H1 (cell line): ENCODE data around the gene TBX4. TPM values are rescaled to one million over a fixed set of nuclear protein-coding genes. Genes with fewer than 3 reads are reported as not detected.

ENCODE experiments used
- CTCF ChIA-PET: fragments of 300-600 bp; sonication (Branson Sonifier 250); formaldehyde crosslinking; loops from one replicate; lab custom pipeline; 2021; ENCODE audit not compliant: partially characterized antibody; lab: Charles Lee
- POLR2A ChIA-PET: fragments of 300-600 bp; sonication (Branson Sonifier 250); formaldehyde crosslinking; loops from one replicate; lab custom pipeline; 2021; ENCODE audit warnings: inconsistent platforms; ENCODE audit not compliant: partially characterized antibody; lab: Charles Lee
- DNase-seq, 2 experiments: peaks; one replicate each; pipeline versions ENCODE4 v3.0.0 to v3.0.0-alpha.2; 2010 to 2022; ENCODE audit warnings: low spot score in 2 of 2, low read depth in 1 of 2, mixed read lengths in 1 of 2
- FAIRE-seq: peaks from 2 replicates; lab custom pipeline; 2011; peaks lifted over from hg19 to GRCh38; lab: Jason Lieb, UNC
- H2AFZ ChIP-seq: 2 replicates; pipeline ENCODE4 v1.8.1; 2012; ENCODE audit warnings: low read length, inconsistent platforms
- H2AK5ac ChIP-seq: 2 replicates; pipeline ENCODE4 v1.6.1; 2013; ENCODE audit warnings: low read depth, low read length
- H2BK120ac ChIP-seq: replicated peaks from 2 replicates; pipeline ENCODE3; 2013; ENCODE audit warnings: low read depth, low read length, inconsistent platforms
- H2BK12ac ChIP-seq: 2 replicates; pipeline ENCODE4 v1.6.1; 2013; ENCODE audit warnings: low read depth, low read length
- H2BK15ac ChIP-seq: 2 replicates; pipeline ENCODE4 v1.6.1; 2013; ENCODE audit warnings: low read length
- H2BK20ac ChIP-seq: 2 replicates; pipeline ENCODE4 v1.6.1; 2013; ENCODE audit warnings: low read length
- H2BK5ac ChIP-seq: 2 replicates; pipeline ENCODE4 v1.6.1; 2013; ENCODE audit warnings: low read depth, low read length
- H3K14ac ChIP-seq: 2 replicates; pipeline ENCODE4 v1.6.1; 2013; ENCODE audit warnings: inconsistent platforms; ENCODE audit not compliant: insufficient read length
- H3K18ac ChIP-seq: 2 replicates; pipeline ENCODE4 v1.6.1; 2013; ENCODE audit warnings: low read length; ENCODE audit errors: extremely low read depth
- H3K23ac ChIP-seq: 2 replicates; pipeline ENCODE4 v1.6.1; 2013; ENCODE audit warnings: inconsistent platforms; ENCODE audit not compliant: insufficient read length
- H3K23me2 ChIP-seq: 2 replicates; pipeline ENCODE4 v1.6.1; 2013; ENCODE audit warnings: low read depth, low read length
- H3K27ac ChIP-seq: 2 replicates; pipeline ENCODE4 v1.6.1; 2011; ENCODE audit warnings: low read depth, low read length, inconsistent platforms
- H3K27me3 ChIP-seq, 4 experiments: replicated peaks in 1 of 4; 1 replicate in 1 of 4; 2 replicates in 3 of 4; pipeline versions ENCODE4 v1.6.1 to v1.8.1; 2011 to 2013; ENCODE audit warnings: low read length in 3 of 4, mild to moderate bottlenecking in 3 of 4, inconsistent platforms in 2 of 4, mixed read lengths in 2 of 4, moderate library complexity in 1 of 4; ENCODE audit not compliant: control insufficient read depth in 3 of 4, insufficient read depth in 3 of 4; ENCODE audit errors: extremely low read depth in 1 of 4
- H3K36me3 ChIP-seq, 4 experiments: 2 replicates each; pipeline versions ENCODE4 v1.6.1 to v1.8.1; 2011 to 2013; ENCODE audit warnings: mild to moderate bottlenecking in 4 of 4, low read length in 3 of 4, moderate library complexity in 2 of 4, control low read depth in 1 of 4, inconsistent platforms in 1 of 4; ENCODE audit not compliant: insufficient read depth in 4 of 4, control insufficient read depth in 2 of 4
- H3K4ac ChIP-seq: replicated peaks from 2 replicates; pipeline ENCODE3; 2013; ENCODE audit warnings: low read length, low read depth, mixed read lengths, inconsistent platforms; ENCODE audit not compliant: insufficient read length
- H3K4me1 ChIP-seq, 4 experiments: replicated peaks in 1 of 4; 1 replicate in 1 of 4; 2 replicates in 3 of 4; pipeline versions ENCODE4 v1.6.1 to v1.8.1; 2011 to 2013; ENCODE audit warnings: low read length in 3 of 4, inconsistent platforms in 2 of 4, mixed read lengths in 1 of 4; ENCODE audit not compliant: insufficient read depth in 4 of 4, control insufficient read depth in 3 of 4
- H3K4me2 ChIP-seq, 2 experiments: 2 replicates each; pipeline versions ENCODE4 v1.6.1 to v1.8.1; 2011 to 2013; ENCODE audit warnings: low read depth in 2 of 2, low read length in 2 of 2, control low read depth in 1 of 2, inconsistent platforms in 1 of 2, mild to moderate bottlenecking in 1 of 2; ENCODE audit not compliant: insufficient read depth in 1 of 2
- H3K4me3 ChIP-seq, 4 experiments: fragments of 200-600, 300-600 bp in 1 of 4; sonication (generic), shearing (Covaris generic), sonication (Bioruptor Twin) in 1 of 4; 2 replicates each; pipeline versions ENCODE4 v1.5.1 to v1.8.1; 2011 to 2016; ENCODE audit warnings: low read length in 4 of 4, low read depth in 3 of 4, control low read depth in 2 of 4, inconsistent platforms in 2 of 4, mild to moderate bottlenecking in 2 of 4, mixed read lengths in 1 of 4, moderate library complexity in 1 of 4; ENCODE audit not compliant: insufficient read depth in 2 of 4; ENCODE audit errors: extremely low read depth in 1 of 4
- H3K56ac ChIP-seq: replicated peaks from 2 replicates; pipeline ENCODE3; 2013; ENCODE audit warnings: low read depth, mild to moderate bottlenecking, mixed read lengths, low read length, inconsistent platforms; ENCODE audit not compliant: insufficient read length
- H3K79me1 ChIP-seq: 2 replicates; pipeline ENCODE4 v1.6.1; 2013; ENCODE audit warnings: low read depth, low read length, control low read depth
- H3K79me2 ChIP-seq, 2 experiments: 2 replicates each; pipeline versions ENCODE4 v1.6.1 to v1.8.1; 2012 to 2013; ENCODE audit warnings: low read length in 2 of 2, mild to moderate bottlenecking in 2 of 2, inconsistent platforms in 1 of 2; ENCODE audit not compliant: insufficient read depth in 2 of 2, control insufficient read depth in 1 of 2
- H3K9ac ChIP-seq, 4 experiments: replicated peaks in 1 of 4; 1 replicate in 1 of 4; 2 replicates in 3 of 4; pipeline versions ENCODE4 v1.6.1 to v1.8.1; 2011 to 2013; ENCODE audit warnings: low read depth in 3 of 4, low read length in 3 of 4, control low read depth in 2 of 4, mild to moderate bottlenecking in 2 of 4, moderate library complexity in 2 of 4, inconsistent platforms in 1 of 4; ENCODE audit errors: extremely low read depth in 1 of 4
- H3K9me3 ChIP-seq, 2 experiments: 2 replicates each; pipeline versions ENCODE4 v1.6.1 to v1.8.1; 2012 to 2013; ENCODE audit warnings: mild to moderate bottlenecking in 2 of 2, moderate library complexity in 2 of 2, control low read depth in 1 of 2, inconsistent platforms in 1 of 2, low read depth in 1 of 2, low read length in 1 of 2, mixed read lengths in 1 of 2; ENCODE audit not compliant: insufficient read depth in 2 of 2
- H4K20me1 ChIP-seq, 2 experiments: replicated peaks in 1 of 2; 2 replicates each; pipeline versions ENCODE3 to v1.8.1; 2011 to 2013; ENCODE audit warnings: inconsistent platforms in 2 of 2, low read length in 2 of 2, mild to moderate bottlenecking in 1 of 2; ENCODE audit not compliant: insufficient read depth in 2 of 2, control insufficient read depth in 1 of 2
- H4K5ac ChIP-seq: 2 replicates; pipeline ENCODE4 v1.6.1; 2013; ENCODE audit warnings: low read length, low read depth, mixed read lengths, inconsistent platforms; ENCODE audit not compliant: insufficient read length
- H4K8ac ChIP-seq: 2 replicates; pipeline ENCODE4 v1.8.0; 2013; ENCODE audit warnings: mild to moderate bottlenecking, moderate library complexity, low read length, inconsistent platforms; ENCODE audit not compliant: insufficient read depth; ENCODE audit errors: extremely low read depth
- H4K91ac ChIP-seq: replicated peaks from 2 replicates; pipeline ENCODE3; 2013; ENCODE audit warnings: low read length, mixed read lengths, inconsistent platforms; ENCODE audit not compliant: insufficient read length
- CBX8 ChIP-seq: fragments of 300-800, 300-1000 bp; sonication (generic); IDR thresholded peaks from 2 replicates; pipeline ENCODE4 v1.7.1; 2016; ENCODE audit warnings: low read depth, low read length, borderline replicate concordance
- CHD1 ChIP-seq: IDR thresholded peaks from 2 replicates; pipeline ENCODE4 v1.6.1; 2012; ENCODE audit warnings: low read depth, low read length, improper control_type of control experiment
- PHF8 ChIP-seq: fragments of 200-600 bp; sonication (generic); conservative IDR thresholded peaks from 2 replicates; pipeline ENCODE4 v1.7.1; 2012; ENCODE audit warnings: low read depth, mild to moderate bottlenecking, inconsistent platforms, low read length, moderate library complexity
- POU5F1 ChIP-seq: IDR thresholded peaks from 2 replicates; pipeline ENCODE4 v1.6.1; 2011; ENCODE audit warnings: low read depth, mild to moderate bottlenecking, low read length, moderate library complexity
- RNF2 ChIP-seq: fragments of 200-900, 300-1000 bp; sonication (generic); IDR thresholded peaks from 2 replicates; pipeline ENCODE4 v1.7.1; 2016; ENCODE audit warnings: borderline replicate concordance, low read depth, mild to moderate bottlenecking, antibody characterized with exemption, low read length; ENCODE audit not compliant: poor library complexity, severe bottlenecking; ENCODE audit errors: missing control alignments
- SUZ12 ChIP-seq: fragments of 200-600 bp; sonication (generic); IDR thresholded peaks from 2 replicates; pipeline ENCODE4 v1.6.1; 2012; ENCODE audit warnings: mild to moderate bottlenecking, inconsistent platforms, low read length, moderate library complexity, mixed read lengths
- WGBS, 2 experiments: shearing (Covaris generic) in 1 of 2; methylation state at CpG; one replicate each; pipeline versions ENCODE4 v1.1.6 to v1.1.7; 2013 to 2015; ENCODE audit warnings: low lambda C conversion rate in 2 of 2, mixed read lengths in 2 of 2, inconsistent platforms in 1 of 2, low coverage in 1 of 2, missing lambda C conversion rate in 1 of 2; ENCODE audit not compliant: insufficient replicate concordance in 2 of 2, insufficient coverage in 1 of 2, insufficient read length in 1 of 2; ENCODE audit errors: extremely low coverage in 1 of 2, missing lambda C conversion rate in 1 of 2; 5-methylcytosine and 5-hydroxymethylcytosine counted together
- polyA plus RNA-seq, 7 experiments: library from polyadenylated mRNA; depleted of rRNA in 3 of 7; stranded (reverse) in 5 of 7; unstranded in 2 of 7; fragments of >200 nt in 5 of 7; fragments of 200-250 nt in 2 of 7; gene quantifications; 1 replicate in 5 of 7; 2 replicates in 1 of 7; 4 replicates in 1 of 7; pipeline versions ENCODE4 v1.2.1 to v1.2.3, GENCODE V29; 2011 to 2013; ENCODE audit warnings: missing spikeins in 2 of 7, mixed read lengths in 2 of 7
- total RNA-seq: library from RNA; stranded (reverse); fragmentation: NEBNext Ultra II Directional; extraction: Animal tissue kit (Norgen Biotek cat#: 25700); gene quantifications from 2 replicates; pipeline ENCODE4 v1.2.1, GENCODE V29; 2021
- TF ChIP-seq, protein P1 (sequence below): IDR thresholded peaks from 2 replicates; pipeline ENCODE4 v1.6.1; 2012; ENCODE audit warnings: inconsistent platforms

The TBX4 gene
- total and polyA plus RNA-seq, 2 of the 8 experiments (the other 6 are each of a cell fraction or from before 2014, with no cell fraction given): 0.02 TPM; not detected in 1

DNA sequence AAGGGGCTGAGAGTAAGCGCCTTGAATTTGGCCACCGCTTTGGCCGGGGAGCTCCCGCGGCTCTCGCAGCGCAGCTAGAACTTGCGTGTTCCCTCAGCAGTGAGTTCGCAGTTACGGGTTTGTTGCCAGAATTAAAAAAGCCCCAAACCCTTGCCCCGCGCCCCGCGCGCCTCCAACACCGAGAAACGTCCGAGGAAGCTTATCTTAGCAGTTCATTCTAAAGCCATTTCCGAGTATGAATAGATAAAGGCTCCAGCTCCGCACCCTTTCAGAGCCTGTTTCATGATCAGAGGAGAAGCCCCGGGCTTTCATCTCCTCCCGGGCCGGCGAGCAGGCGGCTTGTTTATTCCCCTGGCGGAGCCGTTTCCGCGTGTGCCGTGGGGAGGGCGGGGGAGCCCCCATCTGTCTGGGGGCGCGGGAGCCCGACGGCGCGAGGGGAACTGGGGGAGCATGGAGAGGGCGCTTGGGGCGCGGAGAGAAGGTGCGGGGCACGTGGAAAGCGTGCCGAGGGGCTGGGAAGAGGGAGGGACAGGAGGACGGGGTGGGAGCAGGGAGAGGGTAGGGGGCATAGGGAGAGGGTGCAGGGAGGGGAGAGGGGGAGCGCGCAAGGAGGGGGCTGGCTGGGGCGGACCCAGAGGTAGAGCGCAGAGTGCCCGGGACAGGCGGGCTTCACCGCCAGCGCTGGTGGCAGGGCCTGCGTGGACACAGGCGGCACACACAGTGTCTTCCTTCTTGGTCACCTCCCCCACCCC, 9.9 kb downstream of the TBX4 start:
- Histone ChIP-seq H3K4me1 (peaks cover 2 to 24% (median 9%) of the 10 kb centered on the region in 4 experiments; a peak in 6 of 7 replicates), H2BK120ac (no peak overlapping the region), H4K91ac (no peak overlapping the region), H2BK20ac (no peak overlapping the region), H4K5ac (no peak overlapping the region), H3K18ac (peak overlapping the region; percentile 67; the same call in 1 of the 2 replicates), H3K9ac (no peak overlapping the region), H2AK5ac (no peak overlapping the region), H4K20me1 (peaks cover 3 to 14% of the 10 kb centered on the region in 2 experiments), H3K9me3 (no peaks in the 10 kb centered on the region), H3K27ac (no peak overlapping the region), H2BK15ac (peak overlapping the region; percentile 73), H3K79me2 (no peaks in the 10 kb centered on the region), H3K79me1 (no peaks in the 10 kb centered on the region), H3K14ac (no peak overlapping the region), H3K4me3 (peak overlapping the region; percentile 9 to 61 (median 16); a peak in 5 of 8 replicates), H2AFZ (no peak overlapping the region), H3K56ac (no peak overlapping the region), H2BK12ac (0 out of 2 replicates have a peak overlapping the region, but pooled peaks have one; percentile 28), H3K36me3 (0 out of 8 replicates have a peak, but pooled peaks cover 0 to 3% (median 0%) of the 10 kb centered on the region in 4 experiments), H3K23ac (no peak overlapping the region), H4K8ac (no peak overlapping the region), H3K4ac (no peak overlapping the region), H3K27me3 (peaks cover 70 to 96% (median 94%) of the 10 kb centered on the region in 4 experiments), H3K4me2 (peak overlapping the region; percentile 53 to 61), H2BK5ac (no peak overlapping the region), H3K23me2 (no peaks in the 10 kb centered on the region; the same call in 1 of the 2 replicates)
- DNase-seq: peak in 1 of 2 experiments; percentile 71
- FAIRE-seq: no peak
- WGBS, 2 experiments: 3% methylated on average over 41 of the region's 55 CpGs; no CpG with 5 or more reads in 1 of the 2 experiments
- ChIA-PET POLR2A (interaction anchor here (1.6 kb wide), 1 partner anchor 53 kb away, joined by 6 read pairs; no protein-coding TSS in a partner anchor), CTCF (interaction anchor here (0.5 to 14.5 kb wide), 9 partner anchors 10 to 490 kb away, joined by 3 to 171 read pairs (median 8); partner anchors contain the start of gene TBX4)
- TF ChIP-seq CHD1 (no peak), PHF8 (no peak), RNF2 (peak; percentile 96), POU5F1 (no peak), SUZ12 (peak; percentile 96), CBX8 (no peak)
- TF ChIP-seq, protein P1, sequence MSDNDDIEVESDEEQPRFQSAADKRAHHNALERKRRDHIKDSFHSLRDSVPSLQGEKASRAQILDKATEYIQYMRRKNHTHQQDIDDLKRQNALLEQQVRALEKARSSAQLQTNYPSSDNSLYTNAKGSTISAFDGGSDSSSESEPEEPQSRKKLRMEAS: peak; percentile 45; the same call in 1 of the 2 replicates
